Measurements from ENCODE around the gene PKDREJ. TPM values are rescaled to one million over a fixed set of nuclear protein-coding genes. Genes with fewer than 3 reads are reported as not detected.

The PKDREJ gene
- total RNA-seq, 1 experiment from 2014 or later, result 0.04 TPM

DNA sequence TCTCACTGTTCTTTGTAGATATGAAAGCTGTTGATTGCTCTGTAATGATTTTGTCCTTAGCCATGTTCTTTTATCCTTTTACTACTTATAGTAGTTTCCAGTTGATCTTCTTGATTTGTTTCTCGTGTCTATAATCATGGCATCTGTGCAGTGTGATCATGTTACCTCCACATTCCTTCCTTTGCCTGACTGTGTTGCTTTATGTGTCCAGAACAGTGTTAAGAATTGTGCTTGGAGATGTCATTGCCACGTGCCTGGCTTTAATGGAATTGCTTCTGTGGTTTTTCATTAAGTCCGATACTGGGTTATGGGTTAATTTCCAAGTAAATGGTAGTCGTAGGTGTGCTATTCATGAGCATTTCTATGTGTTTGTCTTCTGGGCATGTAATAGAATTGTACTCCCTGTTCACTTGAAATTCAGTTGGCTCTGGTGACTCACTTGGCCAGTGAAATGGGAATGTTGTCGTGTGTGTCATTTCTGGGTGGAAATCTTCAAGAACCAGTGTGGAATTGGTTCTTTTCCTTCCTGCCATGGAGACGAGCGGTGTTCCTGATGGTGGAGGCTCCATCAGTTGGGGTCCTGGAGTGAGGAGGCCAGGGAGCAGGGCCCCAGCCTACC is 40.3 kb upstream of the PKDREJ start:
- no peaks in the 10 kb centered on the region for H3K23me2 ChIP-seq (ENCODE audit: insufficient read length, low read depth, low read length, poor library complexity, severe bottlenecking)

More for the DNA sequence above, 40.3 kb upstream of the PKDREJ start:
- TF ChIP-seq, protein P1, sequence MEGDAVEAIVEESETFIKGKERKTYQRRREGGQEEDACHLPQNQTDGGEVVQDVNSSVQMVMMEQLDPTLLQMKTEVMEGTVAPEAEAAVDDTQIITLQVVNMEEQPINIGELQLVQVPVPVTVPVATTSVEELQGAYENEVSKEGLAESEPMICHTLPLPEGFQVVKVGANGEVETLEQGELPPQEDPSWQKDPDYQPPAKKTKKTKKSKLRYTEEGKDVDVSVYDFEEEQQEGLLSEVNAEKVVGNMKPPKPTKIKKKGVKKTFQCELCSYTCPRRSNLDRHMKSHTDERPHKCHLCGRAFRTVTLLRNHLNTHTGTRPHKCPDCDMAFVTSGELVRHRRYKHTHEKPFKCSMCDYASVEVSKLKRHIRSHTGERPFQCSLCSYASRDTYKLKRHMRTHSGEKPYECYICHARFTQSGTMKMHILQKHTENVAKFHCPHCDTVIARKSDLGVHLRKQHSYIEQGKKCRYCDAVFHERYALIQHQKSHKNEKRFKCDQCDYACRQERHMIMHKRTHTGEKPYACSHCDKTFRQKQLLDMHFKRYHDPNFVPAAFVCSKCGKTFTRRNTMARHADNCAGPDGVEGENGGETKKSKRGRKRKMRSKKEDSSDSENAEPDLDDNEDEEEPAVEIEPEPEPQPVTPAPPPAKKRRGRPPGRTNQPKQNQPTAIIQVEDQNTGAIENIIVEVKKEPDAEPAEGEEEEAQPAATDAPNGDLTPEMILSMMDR (conservative IDR thresholded peaks at IDR 0.05), result no peak
- no CpG with 5 or more reads among the region's 7 CpGs for WGBS (ENCODE audit: extremely low coverage, insufficient read length, low lambda C conversion rate)
- no peak overlapping the region for H2BK15ac ChIP-seq (ENCODE audit: low read depth, low read length)
- H3K4ac ChIP-seq (ENCODE audit: low read depth, low read length), result no peak overlapping the region
- H3K23ac ChIP-seq (ENCODE audit: insufficient read length, low read depth, low read length), result no peak overlapping the region
- H2BK5ac ChIP-seq (ENCODE audit: insufficient read length, low read length), result no peak overlapping the region
- H3K36me3 Mint-ChIP-seq (ENCODE audit: insufficient read depth in 1 of 3, low read depth in 3 of 3), result peaks cover 21 to 54% (median 45%) of the 10 kb centered on the region in 3 experiments
- no peak overlapping the region for H2AFZ ChIP-seq (ENCODE audit: low read length)
- no peak overlapping the region for H3K27ac ChIP-seq (ENCODE audit: insufficient read length, low read depth, low read length)
- no peak overlapping the region for H3K4me2 ChIP-seq (ENCODE audit: insufficient read depth, insufficient read length, low read length)
- H2AK5ac ChIP-seq (ENCODE audit: insufficient read length, low read length), result no peak overlapping the region
- no peaks in the 10 kb centered on the region for H3K9me3 ChIP-seq (ENCODE audit: control insufficient read depth, low read depth, low read length)
- H2BK20ac ChIP-seq (ENCODE audit: low read depth, low read length, poor library complexity, severe bottlenecking), result no peak overlapping the region
- H3K9me3 Mint-ChIP-seq, result no peaks in the 10 kb centered on the region
- no peaks in the 10 kb centered on the region for H3K27me3 ChIP-seq (ENCODE audit: insufficient read depth, low read length)
- no peak overlapping the region for H3K14ac ChIP-seq (ENCODE audit: insufficient read depth, low read length)
- H3K27ac Mint-ChIP-seq, result peak overlapping the region in 1 of 3 experiments; percentile 22; a peak in 1 of 7 replicates
- H3K4me3 Mint-ChIP-seq, result no peak overlapping the region
- H4K5ac ChIP-seq (ENCODE audit: insufficient read length, low read depth, low read length), result no peak overlapping the region
- no peak overlapping the region for H2BK120ac ChIP-seq (ENCODE audit: low read depth, low read length, poor library complexity, severe bottlenecking)
- H3K56ac ChIP-seq (ENCODE audit: insufficient read length, low read depth, low read length), result no peak overlapping the region
- H3K27me3 Mint-ChIP-seq (ENCODE audit: low read depth), result no peaks in the 10 kb centered on the region
- no peak overlapping the region for H4K91ac ChIP-seq (ENCODE audit: insufficient read length, low read depth, low read length)
- H3K4me1 Mint-ChIP-seq, result peaks cover 4 to 5% of the 10 kb centered on the region in 2 experiments; a peak in 3 of 4 replicates
- H3T11ph ChIP-seq (ENCODE audit: low read length), result no peak overlapping the region
- H3K9ac ChIP-seq (ENCODE audit: extremely low read depth, insufficient read length, low read length), result no peak overlapping the region
- H2BK12ac ChIP-seq (ENCODE audit: insufficient read length, low read depth, low read length), result no peak overlapping the region
- H4K8ac ChIP-seq (replicated peaks; ENCODE audit: insufficient read length, low read depth, low read length), result no peak overlapping the region
- no peak for DNase-seq
- peaks cover 7% of the 10 kb centered on the region for H3K79me1 ChIP-seq (ENCODE audit: insufficient read depth, low read depth, low read length, poor library complexity, severe bottlenecking)
- no peak overlapping the region for H3K18ac ChIP-seq (ENCODE audit: insufficient read length, low read depth, low read length)
- no peaks in the 10 kb centered on the region for H4K20me1 ChIP-seq (ENCODE audit: control insufficient read depth, insufficient read depth, insufficient read length)
- no peaks in the 10 kb centered on the region for H3K4me1 ChIP-seq (ENCODE audit: insufficient read depth, low read length)
- H3K79me2 ChIP-seq (ENCODE audit: insufficient read depth, low read length), result peaks cover 6% of the 10 kb centered on the region; the same call in 1 of the 2 replicates

All from H9 (cell line).